K562 (cell line): ENCODE measurements around the gene UTP11. TPM values are rescaled to one million over a fixed set of nuclear protein-coding genes. Genes with fewer than 3 reads are reported as not detected.

Experiments
- CHD4 ChIP-seq: fragments of 200-600 bp; sonication (generic); IDR thresholded peaks from 3 replicates; pipeline ENCODE4 v1.6.1; 2012; ENCODE audit warnings: low read depth, mild to moderate bottlenecking, mixed read lengths, low read length, inconsistent platforms; ENCODE audit not compliant: insufficient read depth, insufficient replicate concordance, poor library complexity, severe bottlenecking
- CHD7 ChIP-seq: fragments of 200-600 bp; sonication (generic); IDR thresholded peaks from one replicate; pipeline ENCODE4 v1.6.1; 2012; ENCODE audit warnings: mild to moderate bottlenecking, low read depth, low read length, inconsistent platforms
- MYC ChIP-seq, 2 experiments: fragments of 250-450 bp in 1 of 2; sonication (Bioruptor Pico) in 1 of 2; IDR thresholded peaks; 2 replicates each; pipeline versions ENCODE4 v1.5.1 to v1.6.1; 2012 to 2021; ENCODE audit warnings: low read depth in 2 of 2, borderline replicate concordance in 1 of 2, improper control_type of control experiment in 1 of 2, low read length in 1 of 2, mild to moderate bottlenecking in 1 of 2, moderate library complexity in 1 of 2
- PRPF4 ChIP-seq: fragments of 200-400 bp; formaldehyde crosslinking; IDR thresholded peaks from one replicate; pipeline ENCODE4 v1.6.1; 2017; ENCODE audit warnings: low read length, low read depth, mild to moderate bottlenecking; ENCODE audit not compliant: insufficient read depth, poor library complexity, severe bottlenecking
- RBM14 ChIP-seq: fragments of 200-400 bp; formaldehyde crosslinking; IDR thresholded peaks from 2 replicates; pipeline ENCODE4 v1.6.1; 2018; ENCODE audit warnings: low read depth, mild to moderate bottlenecking, low read length, moderate library complexity, borderline replicate concordance; ENCODE audit not compliant: insufficient read depth
- RFX1 ChIP-seq: fragments of 450-650 bp; IDR thresholded peaks from 2 replicates; pipeline ENCODE4 v1.6.1; 2016; ENCODE audit warnings: mild to moderate bottlenecking, moderate library complexity
- SAFB2 ChIP-seq: fragments of 200-400 bp; formaldehyde crosslinking; IDR thresholded peaks from 2 replicates; pipeline ENCODE4 v1.6.1; 2018; ENCODE audit warnings: borderline replicate concordance, low read length, low read depth, moderate library complexity; ENCODE audit not compliant: severe bottlenecking
- SRSF7 ChIP-seq: fragments of 200-400 bp; formaldehyde crosslinking; optimal IDR thresholded peaks from 2 replicates; pipeline ENCODE3; 2017; ENCODE audit warnings: mild to moderate bottlenecking, low read depth, low read length
- U2AF1 ChIP-seq: fragments of 200-400 bp; formaldehyde crosslinking; optimal IDR thresholded peaks from 2 replicates; pipeline ENCODE3; 2017; ENCODE audit warnings: mild to moderate bottlenecking, low read depth, low read length, moderate library complexity
- ZBTB5 ChIP-seq: fragments of 450-650 bp; IDR thresholded peaks from 2 replicates; pipeline ENCODE4 v1.6.1; 2017; ENCODE audit warnings: antibody characterized with exemption
- ZNF133 ChIP-seq: fragments of 250-450 bp; sonication (Bioruptor Pico); IDR thresholded peaks from 2 replicates; pipeline ENCODE4 v1.4.0; 2020; ENCODE audit warnings: mild to moderate bottlenecking
- ZNF395 ChIP-seq: fragments of 200-800 bp; sonication (Bioruptor generic); IDR thresholded peaks from 2 replicates; pipeline ENCODE4 v1.6.1; 2017; ENCODE audit warnings: missing genetic modification characterization, missing compliant biosample characterization
- polyA plus RNA-seq, 8 experiments: library from polyadenylated mRNA; depleted of rRNA in 4 of 8; stranded (reverse) in 5 of 8; unstranded in 3 of 8; fragments of >200 nt; fragmentation: Nextera tagmentation in 2 of 8; fragmentation: Illumina TruSeq in 1 of 8; extraction: Ambion mirVana in 2 of 8; extraction: Trizol in 1 of 8; gene quantifications; 2 replicates each; pipeline versions ENCODE4 v1.2.1 to v1.2.3, GENCODE V29; 2011 to 2014; ENCODE audit warnings: inconsistent platforms in 1 of 8, missing spikeins in 1 of 8
- total RNA-seq, 7 experiments: library from RNA; depleted of rRNA in 6 of 7; stranded (reverse); fragments of >200 nt in 6 of 7; fragmentation: Illumina TruSeq in 2 of 7; extraction: Trizol in 2 of 7; gene quantifications; 2 replicates each; pipeline versions ENCODE4 v1.2.1 to v1.2.3, GENCODE V29; 2011 to 2021; ENCODE audit warnings: low replicate concordance in 1 of 7

The UTP11 gene
- total and polyA plus RNA-seq, 9 of the 15 experiments (the other 6 are each of a cell fraction or from before 2014, with no cell fraction given) = 91.1 to 378 (median 221) TPM

GRCh38 chr1:38000233-38000528 lies 12.4 kb upstream of the UTP11 start (continued):
- TF ChIP-seq MYC (IDR thresholded peaks at IDR 0.05; ENCODE audit: low read depth, low read length) (no peak), MYC (CRISPR knock-in tag; IDR thresholded peaks at IDR 0.05; ENCODE audit: borderline replicate concordance, low read depth) (0 out of 2 replicates have a peak, but pooled peaks have one; percentile 11), RBM14 (no peak), ZNF395 (CRISPR knock-in tag) (0 out of 2 replicates have a peak, but pooled peaks have one; percentile 9), ZNF133 (CRISPR knock-in tag) (0 out of 2 replicates have a peak, but pooled peaks have one; percentile 2), SAFB2 (no peak), SRSF7 (no peak), CHD4 (peak; percentile 17), ZBTB5 (no peak), CHD7 (no peak), PRPF4 (no peak), RFX1 (no peak), U2AF1 (no peak)
